Activated CD4-positive, alpha-beta T cell treated with anti-CD3 and anti-CD28 coated beads, Interleukin-2, Interleukin-4, amounts not matched to agents 100 ng/mL and 50 ng/mL, durations not matched to agents 16 hours and 8 hours (primary cell): Measurements from ENCODE around the gene SPATA32.

Experiments
- DNase-seq: peaks from one replicate; pipeline ENCODE4 v3.0.0-alpha.2; 2020; ENCODE audit warnings: low spot score

The SPATA32 gene

GRCh38 chr17:45293413-45294211 is 31.7 kb upstream of the SPATA32 start:
- DNase-seq: peak; percentile 48

DNA sequence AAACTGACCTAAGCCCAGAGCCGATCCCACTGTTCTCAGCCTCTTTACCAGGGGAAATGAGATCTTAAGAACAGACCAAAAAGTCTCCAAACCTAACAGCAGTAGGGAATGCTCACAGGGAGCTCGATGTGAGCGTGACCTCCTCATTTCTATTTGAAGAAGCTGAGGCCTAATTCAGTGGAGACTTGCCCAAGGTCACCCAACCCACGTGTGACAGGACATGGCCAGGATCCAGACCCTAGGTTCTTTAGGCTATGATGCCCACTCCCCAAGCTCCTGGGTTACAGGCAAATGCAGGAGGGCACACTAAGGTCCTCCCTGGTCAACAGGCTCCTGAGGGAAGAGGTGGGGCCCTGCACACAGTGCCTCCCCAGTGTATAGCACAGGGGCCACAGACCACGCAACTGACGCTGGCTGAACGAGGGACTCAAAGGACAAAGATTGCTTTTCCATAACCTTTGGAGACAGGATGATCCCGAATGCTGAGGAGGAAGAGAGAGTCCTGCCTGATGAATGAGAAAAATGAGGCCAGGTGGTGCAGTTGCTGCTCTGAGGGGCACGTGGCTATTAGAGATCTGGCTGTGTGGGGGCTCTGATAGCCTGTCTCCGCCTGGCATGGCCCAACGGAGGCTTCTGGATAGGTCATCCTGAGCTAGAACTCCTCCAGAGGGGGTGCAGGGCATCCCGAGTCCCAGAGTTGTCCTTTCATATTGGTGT is 31.0 kb upstream of the SPATA32 start:
- no peak for DNase-seq

DNA sequence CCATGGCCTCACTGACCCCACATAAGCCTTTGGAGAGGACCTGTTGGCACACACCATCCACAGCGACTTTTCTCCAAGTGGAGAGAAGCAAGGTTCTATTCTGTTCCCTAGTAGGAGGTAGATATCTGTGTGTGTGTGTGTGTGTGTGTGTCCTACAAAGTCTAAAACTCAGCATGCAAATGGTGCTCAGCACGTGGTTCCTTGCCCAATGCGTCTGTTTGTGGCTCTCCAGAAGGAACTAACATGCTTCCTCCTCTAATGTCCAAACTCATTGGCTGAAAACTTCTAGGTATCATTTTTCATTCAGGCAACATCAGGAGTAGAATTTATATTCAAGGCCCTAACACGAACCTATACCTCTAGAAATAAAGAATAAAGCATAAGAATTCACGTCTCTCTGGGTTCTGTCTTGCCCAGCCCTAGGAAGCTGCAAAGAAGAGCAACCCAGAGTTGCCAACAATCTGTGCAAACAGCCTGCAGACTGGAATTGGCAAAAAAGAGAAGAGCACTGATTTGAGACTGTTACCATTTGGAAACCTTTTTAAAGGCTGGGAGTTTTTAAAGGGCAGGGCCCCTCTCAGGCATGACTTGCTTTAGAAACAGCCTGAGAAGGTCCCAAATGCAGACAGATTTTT is 29.4 kb upstream of the SPATA32 start:
- DNase-seq: no peak

DNA sequence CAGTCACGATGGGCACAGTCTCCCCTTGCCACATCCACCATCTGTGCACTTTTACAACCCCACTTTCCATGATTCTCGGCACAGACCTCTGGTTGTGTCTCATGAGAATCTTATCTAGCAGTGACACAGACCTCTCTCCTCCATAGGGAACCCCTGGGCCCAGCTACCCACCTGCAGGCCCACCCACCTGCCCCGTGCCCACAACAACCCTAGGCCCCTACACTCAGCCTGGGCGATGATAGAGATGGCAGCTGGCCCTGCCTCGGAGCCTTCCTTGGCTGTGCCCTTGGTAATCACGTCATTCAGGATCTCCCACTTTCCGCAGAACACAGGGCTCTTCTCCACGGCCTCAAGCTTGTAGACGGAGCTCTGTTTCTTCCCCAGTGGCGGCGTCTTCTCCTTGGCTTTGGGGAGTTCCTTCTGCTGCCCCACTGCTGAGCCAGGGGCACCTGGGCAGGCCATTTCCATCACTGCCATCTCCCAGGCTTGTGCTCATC is 28.4 kb upstream of the SPATA32 start:
- no peak for DNase-seq

- no peak for DNase-seq
Observed at GRCh38 chr17:45289301-45290268, 27.7 kb upstream of the SPATA32 start.

GRCh38 chr17:45288825-45289224 is 26.9 kb upstream of the SPATA32 start:
- DNase-seq: no peak

DNA sequence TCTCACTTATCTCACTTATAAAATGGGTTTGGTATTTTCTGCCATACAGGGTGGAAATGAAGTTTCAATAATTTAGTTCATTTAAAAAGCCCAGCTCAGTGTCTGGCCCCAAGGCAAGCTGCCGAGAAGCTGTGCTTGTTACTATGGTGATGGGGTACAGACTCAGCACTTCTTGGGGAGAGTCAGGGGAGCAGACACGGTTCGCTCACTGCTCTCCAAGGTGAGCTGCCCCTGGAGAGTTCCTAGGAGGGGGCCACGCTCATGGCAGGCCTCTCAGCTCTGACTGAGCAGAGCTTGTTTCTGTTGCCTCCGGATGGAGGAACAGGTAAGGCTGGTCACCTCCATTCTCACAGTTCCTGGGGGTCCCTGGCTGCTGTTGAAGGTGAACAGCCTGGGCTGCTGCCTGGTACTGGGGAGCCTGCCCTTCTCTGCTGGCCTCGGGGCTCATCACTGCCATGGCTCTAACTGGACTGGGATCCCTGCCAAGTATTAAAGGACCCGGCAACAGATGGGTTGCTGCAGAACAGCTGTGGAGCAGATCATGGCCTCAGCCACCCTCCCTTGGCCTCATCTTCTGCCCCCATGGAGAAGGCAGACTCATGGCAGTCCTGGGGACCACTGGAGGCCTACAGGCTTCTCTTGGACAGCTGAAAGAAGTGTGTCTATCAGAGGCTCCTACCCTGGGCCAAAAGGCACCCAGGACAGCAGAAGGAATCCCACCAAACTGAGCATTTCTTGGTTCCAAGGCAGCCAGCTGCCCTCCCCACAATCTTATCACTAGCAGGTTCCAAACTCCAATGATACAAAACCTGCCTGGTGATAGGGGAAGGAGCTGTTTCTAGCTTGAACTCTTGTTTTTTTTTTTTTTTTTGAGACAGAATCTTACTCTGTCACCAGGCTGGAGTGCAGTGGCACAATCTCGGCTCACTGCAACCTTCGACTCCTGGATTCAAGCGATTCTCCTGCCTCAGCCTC is 25.9 kb upstream of the SPATA32 start:
- DNase-seq: no peak

- DNase-seq: no peak
Observed at GRCh38 chr17:45286286-45286685, 24.4 kb upstream of the SPATA32 start.

GRCh38 chr17:45284176-45285140 is 22.6 kb upstream of the SPATA32 start:
- peak; percentile 25 for DNase-seq

DNA sequence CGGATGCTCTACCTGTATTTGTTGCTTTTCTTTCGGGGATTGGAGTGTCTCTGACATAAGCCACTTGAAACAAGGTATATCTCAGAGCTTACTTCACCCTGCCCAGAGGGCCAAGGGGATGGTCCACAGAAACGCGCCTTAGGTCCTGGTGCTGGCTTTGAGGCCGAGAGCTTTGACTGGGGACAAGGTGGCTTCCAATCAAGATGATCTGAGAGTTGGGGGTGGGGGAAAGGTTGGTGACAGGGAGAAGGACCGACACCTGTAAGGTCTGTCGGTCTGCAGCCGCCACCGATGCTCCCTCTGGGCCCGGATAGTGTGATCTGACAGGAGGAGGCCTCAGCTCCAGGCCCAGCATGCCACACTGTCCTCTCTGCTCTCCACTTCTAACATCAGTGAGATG is 21.8 kb upstream of the SPATA32 start:
- no peak for DNase-seq

DNA sequence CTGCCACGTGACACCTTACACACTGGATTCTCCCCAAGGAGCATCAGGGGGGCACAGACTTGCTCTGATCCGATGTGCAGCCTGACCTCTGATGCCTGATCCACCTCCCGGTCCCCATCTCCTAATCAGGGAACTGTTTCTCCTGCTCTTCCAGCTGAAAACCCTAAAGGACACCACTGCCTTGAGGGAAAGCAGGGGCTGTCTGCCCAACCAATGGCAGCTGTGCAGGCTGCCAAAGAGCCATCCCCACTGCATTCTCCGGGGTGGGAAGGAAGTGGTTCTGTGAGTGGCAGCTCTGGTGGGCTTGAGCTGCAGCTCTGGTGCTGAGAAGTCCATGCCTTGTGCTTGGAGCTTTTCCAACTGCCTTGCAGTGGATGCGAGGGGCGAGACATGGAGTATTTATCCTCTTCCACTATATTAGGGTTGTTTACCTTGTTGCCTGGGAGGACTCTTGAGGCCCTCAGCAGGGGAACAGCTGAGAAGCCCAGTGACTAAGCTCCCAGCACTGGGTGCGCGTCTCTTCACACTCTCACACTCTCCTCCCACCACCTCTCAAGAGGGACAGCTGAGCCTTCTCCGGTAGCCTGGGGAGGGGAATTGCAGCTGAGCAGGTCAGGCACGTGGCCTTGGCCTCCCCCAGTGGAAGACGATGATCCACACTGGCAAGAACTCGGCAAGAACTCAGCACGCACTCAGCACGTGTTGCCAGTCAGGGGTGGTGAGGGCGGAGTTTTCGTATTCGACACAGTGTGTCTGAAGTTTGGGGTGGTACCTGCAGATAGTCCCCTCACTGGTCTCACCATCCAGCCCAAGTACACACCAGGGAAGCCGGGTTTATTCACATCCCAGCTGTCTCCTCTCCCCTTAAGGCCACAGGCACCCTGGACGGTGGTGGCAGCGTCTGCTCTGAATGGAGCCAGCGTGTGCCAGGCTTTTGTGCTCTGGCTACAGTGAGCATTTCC is 21.1 kb upstream of the SPATA32 start:
- no peak for DNase-seq

GRCh38 chr17:45279898-45280297 is 18.0 kb upstream of the SPATA32 start:
- DNase-seq: no peak

- DNase-seq: no peak
Observed at GRCh38 chr17:45277992-45278391, 16.1 kb upstream of the SPATA32 start.

DNA sequence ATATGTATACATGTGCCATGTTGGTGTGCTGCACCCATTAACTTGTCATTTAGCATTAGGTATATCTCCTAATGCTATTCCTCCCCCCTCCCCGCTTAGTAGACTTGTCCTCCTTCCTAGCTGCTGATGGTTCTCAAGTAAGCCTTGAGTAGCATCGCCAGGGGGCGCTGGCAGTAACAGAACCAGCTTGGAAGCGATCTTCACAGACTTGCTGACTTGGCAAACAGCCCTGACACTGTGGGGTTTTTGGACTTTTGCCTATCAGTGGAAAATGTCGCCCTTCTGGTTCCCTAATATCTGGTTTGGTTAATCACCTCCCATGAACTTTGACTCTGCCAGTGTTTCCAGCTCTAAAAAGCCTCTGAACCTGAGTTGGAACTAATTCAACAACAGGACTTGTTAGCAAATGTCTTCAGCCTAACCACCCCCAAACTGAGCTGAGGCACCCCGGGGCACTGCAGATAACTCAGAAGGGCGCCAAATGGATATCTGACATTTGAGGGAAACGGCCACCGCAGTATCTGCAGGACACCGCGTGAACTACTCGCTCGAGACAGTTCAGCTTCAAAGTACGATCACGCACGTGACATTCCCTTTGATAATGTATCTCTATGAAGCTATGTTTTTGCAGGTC is 15.4 kb upstream of the SPATA32 start:
- peak; percentile 90 for DNase-seq

GRCh38 chr17:45276031-45276430 is 14.1 kb upstream of the SPATA32 start:
- DNase-seq: no peak

DNA sequence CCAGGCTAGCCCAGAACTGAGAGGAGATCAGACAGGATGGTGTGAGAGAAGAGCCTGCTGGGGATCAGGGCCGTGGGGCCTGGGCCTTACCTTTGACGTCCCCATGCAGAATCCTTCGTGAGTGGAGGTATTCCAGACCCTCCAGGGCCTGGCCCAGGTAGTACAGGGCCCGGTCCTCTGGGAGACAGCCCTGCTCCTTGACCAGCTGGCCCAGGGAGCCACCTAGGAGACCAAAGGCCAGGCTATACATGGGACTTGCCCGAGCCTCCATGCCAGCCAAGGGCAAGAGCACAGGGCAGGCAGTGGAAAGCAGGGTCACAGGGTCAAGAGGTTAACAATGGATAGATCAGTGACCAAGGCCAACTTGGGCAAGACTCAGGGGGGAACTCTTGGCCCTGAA is 12.1 kb upstream of the SPATA32 start:
- DNase-seq: no peak

DNA sequence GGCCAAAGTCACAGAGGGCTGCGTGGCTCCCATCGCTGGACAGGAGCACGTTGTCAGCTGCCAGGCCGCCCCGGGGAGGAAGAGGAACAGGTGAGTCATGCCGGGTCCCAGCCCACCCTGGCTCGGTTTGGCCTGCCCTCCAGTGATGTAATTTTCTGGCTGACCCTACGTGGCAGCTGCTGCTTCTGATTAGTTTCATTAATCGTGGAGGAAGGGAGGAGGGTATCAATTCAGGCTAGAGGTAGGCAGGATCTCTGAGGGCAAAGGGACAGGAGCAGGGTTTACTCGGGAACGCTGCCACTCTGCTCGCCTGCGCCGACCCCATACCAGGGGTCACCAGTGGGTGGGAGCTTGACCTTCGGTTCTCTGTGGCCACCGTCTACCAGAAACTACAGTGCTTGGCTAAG is 11.7 kb upstream of the SPATA32 start:
- no peak for DNase-seq

DNA sequence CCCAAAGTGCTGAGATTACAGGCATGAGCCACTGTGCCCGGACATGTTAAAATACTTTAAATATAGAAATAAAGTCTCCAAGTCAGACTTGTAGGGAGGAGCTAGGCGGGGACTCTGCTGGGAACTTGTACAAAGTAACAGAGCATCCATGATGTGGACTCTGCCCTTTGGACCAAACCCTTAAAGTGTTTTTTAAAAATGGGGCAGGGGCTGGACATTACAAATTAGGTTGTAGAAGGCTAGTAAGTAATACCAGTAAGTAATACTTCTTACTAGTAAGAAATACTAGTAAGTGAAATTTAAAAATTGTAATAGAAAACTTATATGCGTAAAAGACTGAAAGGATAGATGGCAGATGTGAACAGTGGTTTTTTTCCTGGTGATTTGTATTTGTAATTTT is 9.7 kb upstream of the SPATA32 start:
- no peak for DNase-seq
